Neural crest cell (in vitro differentiated cells): Measurements from ENCODE around the gene MRPL50. TPM values are rescaled to one million over a fixed set of nuclear protein-coding genes. Genes with fewer than 3 reads are reported as not detected.

Experiments used
- DNase-seq: peaks from one replicate; pipeline ENCODE4 v3.0.0; 2021; ENCODE audit warnings: low read depth, mixed read lengths, low spot score
- H3K27ac Mint-ChIP-seq: one replicate; pipeline ENCODE4 v1.8.0; 2021; ENCODE audit warnings: mild to moderate bottlenecking, mixed read lengths; ENCODE audit not compliant: unreplicated experiment
- H3K27me3 Mint-ChIP-seq: 2 replicates; pipeline ENCODE4 v1.8.0; 2021; ENCODE audit warnings: low read depth, mild to moderate bottlenecking, mixed read lengths
- H3K36me3 Mint-ChIP-seq: 2 replicates; pipeline ENCODE4 v1.8.0; 2021; ENCODE audit warnings: low read depth, mild to moderate bottlenecking, mixed read lengths
- H3K4me1 Mint-ChIP-seq: 2 replicates; pipeline ENCODE4 v1.8.0; 2021; ENCODE audit warnings: mixed read lengths
- H3K4me3 Mint-ChIP-seq: one replicate; pipeline ENCODE4 v1.8.0; 2021; ENCODE audit warnings: mild to moderate bottlenecking, mixed read lengths
- H3K9me3 Mint-ChIP-seq: 2 replicates; pipeline ENCODE4 v1.8.0; 2021; ENCODE audit warnings: mixed read lengths
- total RNA-seq: library from RNA; stranded (reverse); gene quantifications from 2 replicates; pipeline ENCODE4 v1.2.1, GENCODE V29; 2021
- TF ChIP-seq, protein P1 (sequence below): fragments of 200-600 bp; sonication (generic); conservative IDR thresholded peaks from 2 replicates; pipeline ENCODE4 v1.5.0; 2021; ENCODE audit warnings: antibody characterized with exemption, mild to moderate bottlenecking

MRPL50 gene
- total RNA-seq, 1 donor from 2014 or later: 17.3 TPM

DNA sequence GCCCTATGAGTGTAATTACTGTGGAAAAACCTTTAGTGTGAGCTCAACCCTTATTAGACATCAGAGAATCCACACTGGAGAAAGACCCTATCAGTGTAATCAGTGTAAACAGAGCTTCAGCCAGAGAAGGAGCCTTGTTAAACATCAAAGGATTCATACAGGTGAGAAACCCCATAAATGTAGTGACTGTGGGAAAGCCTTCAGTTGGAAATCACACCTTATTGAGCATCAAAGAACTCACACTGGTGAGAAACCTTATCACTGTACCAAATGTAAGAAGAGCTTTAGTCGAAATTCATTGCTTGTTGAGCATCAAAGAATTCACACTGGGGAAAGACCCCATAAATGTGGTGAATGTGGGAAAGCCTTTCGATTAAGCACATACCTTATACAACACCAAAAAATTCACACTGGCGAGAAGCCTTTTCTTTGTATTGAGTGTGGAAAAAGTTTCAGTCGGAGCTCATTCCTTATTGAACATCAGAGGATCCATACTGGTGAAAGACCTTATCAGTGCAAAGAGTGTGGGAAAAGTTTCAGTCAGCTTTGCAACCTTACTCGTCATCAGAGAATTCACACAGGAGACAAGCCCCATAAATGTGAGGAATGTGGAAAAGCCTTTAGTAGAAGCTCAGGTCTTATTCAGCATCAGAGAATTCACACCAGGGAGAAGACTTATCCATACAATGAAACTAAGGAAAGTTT lies 10.1 kb upstream of the MRPL50 start:
- no peak overlapping the region for H3K4me3 Mint-ChIP-seq
- DNase-seq: no peak
- H3K27ac Mint-ChIP-seq: no peak overlapping the region
- H3K9me3 Mint-ChIP-seq: peaks cover 52% of the 10 kb centered on the region
- H3K4me1 Mint-ChIP-seq: no peaks in the 10 kb centered on the region
- H3K27me3 Mint-ChIP-seq: no peaks in the 10 kb centered on the region
- peaks cover 88% of the 10 kb centered on the region for H3K36me3 Mint-ChIP-seq
- TF ChIP-seq, protein P1, sequence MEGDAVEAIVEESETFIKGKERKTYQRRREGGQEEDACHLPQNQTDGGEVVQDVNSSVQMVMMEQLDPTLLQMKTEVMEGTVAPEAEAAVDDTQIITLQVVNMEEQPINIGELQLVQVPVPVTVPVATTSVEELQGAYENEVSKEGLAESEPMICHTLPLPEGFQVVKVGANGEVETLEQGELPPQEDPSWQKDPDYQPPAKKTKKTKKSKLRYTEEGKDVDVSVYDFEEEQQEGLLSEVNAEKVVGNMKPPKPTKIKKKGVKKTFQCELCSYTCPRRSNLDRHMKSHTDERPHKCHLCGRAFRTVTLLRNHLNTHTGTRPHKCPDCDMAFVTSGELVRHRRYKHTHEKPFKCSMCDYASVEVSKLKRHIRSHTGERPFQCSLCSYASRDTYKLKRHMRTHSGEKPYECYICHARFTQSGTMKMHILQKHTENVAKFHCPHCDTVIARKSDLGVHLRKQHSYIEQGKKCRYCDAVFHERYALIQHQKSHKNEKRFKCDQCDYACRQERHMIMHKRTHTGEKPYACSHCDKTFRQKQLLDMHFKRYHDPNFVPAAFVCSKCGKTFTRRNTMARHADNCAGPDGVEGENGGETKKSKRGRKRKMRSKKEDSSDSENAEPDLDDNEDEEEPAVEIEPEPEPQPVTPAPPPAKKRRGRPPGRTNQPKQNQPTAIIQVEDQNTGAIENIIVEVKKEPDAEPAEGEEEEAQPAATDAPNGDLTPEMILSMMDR: no peak

DNA sequence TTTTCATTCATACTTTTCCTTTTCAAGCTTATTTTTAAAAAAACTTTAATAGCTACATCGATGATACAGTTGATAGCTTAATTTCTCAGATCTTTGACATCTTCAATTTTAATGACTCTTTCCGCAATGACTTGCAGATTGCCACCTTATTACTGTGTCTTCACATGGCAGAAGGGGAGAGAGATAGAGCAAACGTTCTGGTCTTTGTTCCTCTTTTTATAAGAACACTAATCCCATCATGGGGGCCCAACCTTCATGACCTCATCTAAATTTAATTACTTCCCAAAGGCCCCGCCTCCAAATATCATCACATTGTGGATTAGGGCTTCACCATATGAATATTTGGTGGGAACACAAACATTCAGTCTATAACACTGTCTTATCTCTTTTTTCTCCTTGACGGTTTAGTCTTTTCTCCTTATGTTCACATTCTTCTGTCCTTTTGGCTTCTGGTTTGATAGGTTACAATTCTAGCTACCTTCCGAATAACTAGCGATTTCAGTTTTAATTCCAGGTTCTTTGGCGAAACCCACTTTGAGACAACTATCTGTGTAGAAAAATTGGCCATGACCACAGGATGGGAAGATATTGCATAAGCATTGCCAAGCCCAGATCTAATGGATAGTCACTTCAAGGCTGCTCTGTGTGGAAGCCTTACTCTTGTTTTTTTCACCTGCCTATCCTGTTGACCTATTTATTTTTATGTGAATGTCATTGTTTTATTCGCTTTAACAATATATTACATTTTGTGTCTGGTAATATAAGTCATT lies 5.3 kb upstream of the MRPL50 start:
- TF ChIP-seq, protein P1: no peak
- peaks cover 20% of the 10 kb centered on the region for H3K4me1 Mint-ChIP-seq
- no peak overlapping the region for H3K4me3 Mint-ChIP-seq
- peaks cover 81% of the 10 kb centered on the region for H3K36me3 Mint-ChIP-seq
- peaks cover 40% of the 10 kb centered on the region for H3K9me3 Mint-ChIP-seq
- H3K27me3 Mint-ChIP-seq: no peaks in the 10 kb centered on the region
- DNase-seq: no peak
- no peak overlapping the region for H3K27ac Mint-ChIP-seq

DNA sequence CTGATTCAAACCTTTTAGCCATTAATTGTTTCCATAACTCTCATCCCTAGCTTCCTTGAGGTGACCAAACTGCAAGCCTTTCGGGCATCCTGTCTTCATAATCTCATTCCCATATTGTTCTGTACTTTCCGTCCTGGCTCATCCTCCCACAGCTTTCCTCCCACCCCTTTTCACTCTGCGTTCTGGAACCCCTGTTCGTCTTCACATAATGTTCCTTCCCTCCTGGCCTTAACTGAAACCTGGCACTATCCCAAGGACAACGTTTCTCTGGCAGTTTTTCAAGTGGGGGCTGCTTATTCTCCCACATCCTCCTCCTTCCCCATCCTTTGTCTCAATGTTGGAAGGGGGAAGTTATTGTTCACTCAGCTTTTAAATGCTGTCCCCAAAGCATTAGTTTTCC lies 1.7 kb upstream of the MRPL50 start:
- Mint-ChIP-seq H3K36me3 (peaks cover 74% of the 10 kb centered on the region), H3K27ac (no peak overlapping the region)

DNA sequence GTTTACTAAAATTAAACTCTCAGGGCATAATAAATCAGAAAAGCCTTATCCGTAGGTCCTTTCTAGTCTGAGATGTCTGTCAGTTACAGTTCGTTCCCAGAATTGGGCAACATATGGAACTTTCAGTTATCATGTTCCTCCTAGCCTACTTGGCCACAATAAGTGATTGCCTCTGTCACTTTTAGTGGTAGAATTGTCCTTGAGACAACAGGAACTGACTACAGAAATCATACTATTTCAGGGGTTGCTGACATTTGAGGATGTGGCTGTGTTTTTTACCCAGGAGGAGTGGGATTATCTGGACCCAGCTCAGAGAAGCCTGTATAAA lies 1.2 kb upstream of the MRPL50 start:
- H3K27me3 Mint-ChIP-seq: no peaks in the 10 kb centered on the region
- peak overlapping the region; percentile 100 for H3K4me3 Mint-ChIP-seq
- DNase-seq: no peak
- H3K27ac Mint-ChIP-seq: peak overlapping the region; percentile 100
- H3K4me1 Mint-ChIP-seq: peaks cover 42% of the 10 kb centered on the region
- TF ChIP-seq, protein P1: no peak
- peaks cover 21% of the 10 kb centered on the region for H3K9me3 Mint-ChIP-seq
- H3K36me3 Mint-ChIP-seq: peaks cover 74% of the 10 kb centered on the region

More for the DNA sequence above, 1.7 kb upstream of the MRPL50 start:
- TF ChIP-seq, protein P1: no peak
- Mint-ChIP-seq H3K9me3 (peaks cover 24% of the 10 kb centered on the region), H3K27me3 (no peaks in the 10 kb centered on the region), H3K4me3 (peak overlapping the region; percentile 100), H3K4me1 (peaks cover 39% of the 10 kb centered on the region)
- no peak for DNase-seq

DNA sequence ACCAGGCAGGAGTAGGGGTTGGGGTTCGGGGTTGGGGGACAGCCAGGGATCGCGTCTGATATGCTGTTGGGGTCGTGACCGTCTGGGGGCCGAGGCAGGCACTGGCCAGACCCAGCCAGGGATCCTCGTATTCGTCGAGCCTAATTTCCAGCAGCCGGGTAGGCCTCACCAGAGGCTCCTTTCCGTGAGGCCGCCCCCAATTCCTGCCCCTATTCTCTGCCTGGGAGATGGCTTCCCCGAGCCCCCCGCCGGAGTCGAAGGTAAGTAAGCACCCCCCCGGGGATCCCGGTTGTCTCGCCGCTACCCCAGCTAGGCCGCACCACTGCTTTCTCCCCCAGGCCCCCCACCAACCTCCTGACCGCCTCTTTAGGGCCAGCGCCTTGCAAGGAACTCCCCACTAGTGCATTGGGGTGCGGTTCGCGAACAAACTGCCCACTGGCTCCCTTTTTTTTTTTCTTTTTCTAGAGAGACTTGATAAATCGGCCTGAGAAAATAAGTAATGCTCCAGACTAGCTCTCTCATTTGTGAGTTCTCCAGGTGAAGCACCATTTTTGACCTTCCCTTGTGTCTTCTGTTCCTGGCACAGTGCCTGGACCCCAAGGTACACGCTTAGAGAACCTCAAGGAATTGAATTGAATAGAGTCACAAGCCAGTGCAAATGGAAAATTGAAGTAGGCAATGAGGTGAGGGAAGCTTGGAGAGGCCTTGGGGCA lies 668 bp upstream of the MRPL50 start:
- H3K36me3 Mint-ChIP-seq: peaks cover 74% of the 10 kb centered on the region
- peak overlapping the region; percentile 100 for H3K4me3 Mint-ChIP-seq
- H3K4me1 Mint-ChIP-seq: peaks cover 45% of the 10 kb centered on the region
- peak overlapping the region; percentile 100 for H3K27ac Mint-ChIP-seq
- no peaks in the 10 kb centered on the region for H3K27me3 Mint-ChIP-seq
- H3K9me3 Mint-ChIP-seq: peaks cover 24% of the 10 kb centered on the region
- DNase-seq: no peak
- TF ChIP-seq, protein P1: no peak
